ENCODE data around the gene PXDN.

The PXDN gene

GRCh38 chr2:1605102-1606045 lies 138.9 kb downstream of the PXDN start:
- ChIA-PET CTCF (interaction anchor here (1.3 kb wide), 1 partner anchor 43 kb away, joined by 3 read pairs; no protein-coding TSS in a partner anchor), POLR2A (no interaction called here)
- no peak for DNase-seq
- 35% methylated on average over 20 of the region's 32 CpGs for whole genome bisulfite sequencing (ENCODE audit: insufficient coverage)
- Histone ChIP-seq H3K27ac (ENCODE audit: insufficient read depth in 1 of 2, low read depth in 1 of 2, low read length in 2 of 2, poor library complexity in 1 of 2, severe bottlenecking in 2 of 2) (no peak overlapping the region), H3K36me3 (ENCODE audit: control insufficient read depth in 4 of 4, insufficient read depth in 4 of 4, low read length in 3 of 4) (no peaks in the 10 kb centered on the region), H3K4me3 (ENCODE audit: control insufficient read depth in 1 of 7, extremely low read depth in 1 of 7, insufficient read depth in 4 of 7, low read depth in 2 of 7, low read length in 6 of 7) (no peak overlapping the region), H3K4me1 (ENCODE audit: control extremely low read depth in 1 of 4, control insufficient read depth in 4 of 4, insufficient read depth in 4 of 4, low read length in 3 of 4) (peaks cover 0 to 8% (median 2%) of the 10 kb centered on the region in 4 experiments), H3K27me3 (replicated peaks in 2 of 5; ENCODE audit: control insufficient read depth in 4 of 5, insufficient read depth in 5 of 5, low read length in 4 of 5) (peaks cover 0 to 39% (median 4%) of the 10 kb centered on the region in 5 experiments), H3K9me3 (ENCODE audit: control extremely low read depth in 1 of 5, control insufficient read depth in 4 of 5, insufficient read depth in 2 of 5, low read depth in 1 of 5, low read length in 4 of 5) (no peaks in the 10 kb centered on the region)

GRCh38 chr2:1603521-1603920 lies 140.8 kb downstream of the PXDN start:
- no peak overlapping the region for H3K4me3 ChIP-seq (ENCODE audit: control insufficient read depth in 1 of 7, extremely low read depth in 1 of 7, insufficient read depth in 4 of 7, low read depth in 2 of 7, low read length in 6 of 7)
- CTCF ChIA-PET, result no interaction called here
- H3K36me3 ChIP-seq (ENCODE audit: control insufficient read depth in 4 of 4, insufficient read depth in 4 of 4, low read length in 3 of 4), result no peaks in the 10 kb centered on the region
- POLR2A ChIA-PET, result no interaction called here
- H3K27ac ChIP-seq (ENCODE audit: insufficient read depth in 1 of 2, low read depth in 1 of 2, low read length in 2 of 2, poor library complexity in 1 of 2, severe bottlenecking in 2 of 2), result no peak overlapping the region
- no peaks in the 10 kb centered on the region for H3K9me3 ChIP-seq (ENCODE audit: control extremely low read depth in 1 of 5, control insufficient read depth in 4 of 5, insufficient read depth in 2 of 5, low read depth in 1 of 5, low read length in 4 of 5)
- H3K27me3 ChIP-seq (replicated peaks in 2 of 5; ENCODE audit: control insufficient read depth in 4 of 5, insufficient read depth in 5 of 5, low read length in 4 of 5), result peaks cover 0 to 39% (median 4%) of the 10 kb centered on the region in 5 experiments
- no peak for DNase-seq
- 92% methylated on average over 14 of the region's 15 CpGs for WGBS (ENCODE audit: insufficient coverage)
- peaks cover 0 to 8% (median 2%) of the 10 kb centered on the region in 4 experiments for H3K4me1 ChIP-seq (ENCODE audit: control extremely low read depth in 1 of 4, control insufficient read depth in 4 of 4, insufficient read depth in 4 of 4, low read length in 3 of 4)

GRCh38 chr2:1603059-1603458 lies 141.3 kb downstream of the PXDN start:
- H3K27me3 ChIP-seq (replicated peaks in 2 of 5; ENCODE audit: control insufficient read depth in 4 of 5, insufficient read depth in 5 of 5, low read length in 4 of 5), result peaks cover 0 to 36% (median 4%) of the 10 kb centered on the region in 5 experiments
- H3K36me3 ChIP-seq (ENCODE audit: control insufficient read depth in 4 of 4, insufficient read depth in 4 of 4, low read length in 3 of 4), result no peaks in the 10 kb centered on the region
- no peaks in the 10 kb centered on the region for H3K9me3 ChIP-seq (ENCODE audit: control extremely low read depth in 1 of 5, control insufficient read depth in 4 of 5, insufficient read depth in 2 of 5, low read depth in 1 of 5, low read length in 4 of 5)
- CTCF ChIA-PET, result no interaction called here
- POLR2A ChIA-PET, result no interaction called here
- 93% methylated on average over 10 of the region's 15 CpGs for WGBS (ENCODE audit: insufficient coverage)
- H3K4me3 ChIP-seq (ENCODE audit: control insufficient read depth in 1 of 7, extremely low read depth in 1 of 7, insufficient read depth in 4 of 7, low read depth in 2 of 7, low read length in 6 of 7), result no peak overlapping the region
- DNase-seq, result no peak
- H3K27ac ChIP-seq (ENCODE audit: insufficient read depth in 1 of 2, low read depth in 1 of 2, low read length in 2 of 2, poor library complexity in 1 of 2, severe bottlenecking in 2 of 2), result no peak overlapping the region
- H3K4me1 ChIP-seq (ENCODE audit: control extremely low read depth in 1 of 4, control insufficient read depth in 4 of 4, insufficient read depth in 4 of 4, low read length in 3 of 4), result peaks cover 0 to 8% (median 2%) of the 10 kb centered on the region in 4 experiments

- CTCF ChIA-PET, result interaction anchor here (1.3 kb wide), 1 partner anchor 12 kb away, joined by 3 read pairs; no protein-coding TSS in a partner anchor
- WGBS (ENCODE audit: insufficient coverage), result 93% methylated on average over 11 of the region's 15 CpGs
- Histone ChIP-seq H3K9me3 (ENCODE audit: control extremely low read depth in 1 of 5, control insufficient read depth in 4 of 5, insufficient read depth in 2 of 5, low read depth in 1 of 5, low read length in 4 of 5) (no peaks in the 10 kb centered on the region), H3K4me1 (ENCODE audit: control extremely low read depth in 1 of 4, control insufficient read depth in 4 of 4, insufficient read depth in 4 of 4, low read length in 3 of 4) (peaks cover 0 to 8% (median 2%) of the 10 kb centered on the region in 4 experiments), H3K4me3 (ENCODE audit: control insufficient read depth in 1 of 7, extremely low read depth in 1 of 7, insufficient read depth in 4 of 7, low read depth in 2 of 7, low read length in 6 of 7) (no peak overlapping the region), H3K27me3 (replicated peaks in 2 of 5; ENCODE audit: control insufficient read depth in 4 of 5, insufficient read depth in 5 of 5, low read length in 4 of 5) (peaks cover 0 to 33% (median 4%) of the 10 kb centered on the region in 5 experiments), H3K36me3 (ENCODE audit: control insufficient read depth in 4 of 4, insufficient read depth in 4 of 4, low read length in 3 of 4) (no peaks in the 10 kb centered on the region), H3K27ac (ENCODE audit: insufficient read depth in 1 of 2, low read depth in 1 of 2, low read length in 2 of 2, poor library complexity in 1 of 2, severe bottlenecking in 2 of 2) (no peak overlapping the region)
- POLR2A ChIA-PET, result no interaction called here
- DNase-seq, result no peak
Measured at GRCh38 chr2:1602278-1603010, 141.9 kb downstream of the PXDN start.

- POLR2A ChIA-PET, result no interaction called here
- H3K36me3 ChIP-seq (ENCODE audit: control insufficient read depth in 4 of 4, insufficient read depth in 4 of 4, low read length in 3 of 4), result no peaks in the 10 kb centered on the region
Measured at GRCh38 chr2:1601471-1602277, 142.6 kb downstream of the PXDN start.

GRCh38 chr2:1601067-1601412 lies 143.3 kb downstream of the PXDN start:
- CTCF ChIA-PET, result interaction anchor here (1.0 to 1.3 kb wide), 2 partner anchors 11 to 23 kb away, joined by 3 read pairs; no protein-coding TSS in a partner anchor
- H3K36me3 ChIP-seq (ENCODE audit: control insufficient read depth in 4 of 4, insufficient read depth in 4 of 4, low read length in 3 of 4), result no peaks in the 10 kb centered on the region
- WGBS (ENCODE audit: insufficient coverage), result 87% methylated on average over 3 of the region's 5 CpGs
- no peak for DNase-seq
- H3K4me3 ChIP-seq (ENCODE audit: control insufficient read depth in 1 of 7, extremely low read depth in 1 of 7, insufficient read depth in 4 of 7, low read depth in 2 of 7, low read length in 6 of 7), result no peak overlapping the region
- peaks cover 0 to 5% (median 0%) of the 10 kb centered on the region in 5 experiments for H3K9me3 ChIP-seq (ENCODE audit: control extremely low read depth in 1 of 5, control insufficient read depth in 4 of 5, insufficient read depth in 2 of 5, low read depth in 1 of 5, low read length in 4 of 5)
- H3K4me1 ChIP-seq (ENCODE audit: control extremely low read depth in 1 of 4, control insufficient read depth in 4 of 4, insufficient read depth in 4 of 4, low read length in 3 of 4), result peaks cover 0 to 6% (median 2%) of the 10 kb centered on the region in 4 experiments
- H3K27me3 ChIP-seq (replicated peaks in 2 of 5; ENCODE audit: control insufficient read depth in 4 of 5, insufficient read depth in 5 of 5, low read length in 4 of 5), result peaks cover 0 to 22% (median 4%) of the 10 kb centered on the region in 5 experiments
- no peak overlapping the region for H3K27ac ChIP-seq (ENCODE audit: insufficient read depth in 1 of 2, low read depth in 1 of 2, low read length in 2 of 2, poor library complexity in 1 of 2, severe bottlenecking in 2 of 2)
- POLR2A ChIA-PET, result no interaction called here

More at GRCh38 chr2:1601471-1602277, 142.6 kb downstream of the PXDN start:
- no peak overlapping the region for H3K27ac ChIP-seq (ENCODE audit: insufficient read depth in 1 of 2, low read depth in 1 of 2, low read length in 2 of 2, poor library complexity in 1 of 2, severe bottlenecking in 2 of 2)
- peaks cover 0 to 8% (median 2%) of the 10 kb centered on the region in 4 experiments for H3K4me1 ChIP-seq (ENCODE audit: control extremely low read depth in 1 of 4, control insufficient read depth in 4 of 4, insufficient read depth in 4 of 4, low read length in 3 of 4)
- no peak overlapping the region for H3K4me3 ChIP-seq (ENCODE audit: control insufficient read depth in 1 of 7, extremely low read depth in 1 of 7, insufficient read depth in 4 of 7, low read depth in 2 of 7, low read length in 6 of 7)
- 91% methylated on average over 24 of the region's 27 CpGs for WGBS (ENCODE audit: insufficient coverage)
- DNase-seq, result no peak
- peaks cover 0 to 28% (median 4%) of the 10 kb centered on the region in 5 experiments for H3K27me3 ChIP-seq (replicated peaks in 2 of 5; ENCODE audit: control insufficient read depth in 4 of 5, insufficient read depth in 5 of 5, low read length in 4 of 5)
- H3K9me3 ChIP-seq (ENCODE audit: control extremely low read depth in 1 of 5, control insufficient read depth in 4 of 5, insufficient read depth in 2 of 5, low read depth in 1 of 5, low read length in 4 of 5), result peaks cover 0 to 2% (median 0%) of the 10 kb centered on the region in 5 experiments
- CTCF ChIA-PET, result interaction anchor here (1.0 to 1.3 kb wide), 2 partner anchors 12 to 23 kb away, joined by 3 read pairs; no protein-coding TSS in a partner anchor

Measured in common myeloid progenitor, CD34-positive (primary cell).